NCI-H526 (cell line): ENCODE data around the gene KNL1.
"Not testable (repeated sequence)": the region's sequence is repeated elsewhere in the genome, so short reads cannot be mapped to it uniquely, and the experiment has no call there.

Source experiments
- DNase-seq, 2 experiments: peaks; one replicate each; lab custom pipeline; 2025; lab: John Stamatoyannopoulos, UW

The KNL1 gene

GRCh38 chr15:40664909-40665308 is 70.9 kb downstream of the KNL1 start:
- DNase-seq: no peak

GRCh38 chr15:40676290-40676689 is 82.2 kb downstream of the KNL1 start:
- DNase-seq: not testable (repeated sequence)

GRCh38 chr15:40676906-40677305 is 82.9 kb downstream of the KNL1 start:
- not testable (repeated sequence) for DNase-seq

- peak in 1 of 2 experiments; percentile 33 for DNase-seq
Measured at GRCh38 chr15:40680151-40680550, 86.1 kb downstream of the KNL1 start.

- DNase-seq: not testable (repeated sequence)
Measured at GRCh38 chr15:40680959-40681358, 86.9 kb downstream of the KNL1 start.

GRCh38 chr15:40684381-40684780 is 90.3 kb downstream of the KNL1 start:
- no peak for DNase-seq

GRCh38 chr15:40685376-40685775 is 91.3 kb downstream of the KNL1 start:
- DNase-seq: no peak

- no peak for DNase-seq
Measured at GRCh38 chr15:40688932-40689799, 95.1 kb downstream of the KNL1 start.

- no peak for DNase-seq
Measured at GRCh38 chr15:40691737-40692136, 97.7 kb downstream of the KNL1 start.

- no peak for DNase-seq
Measured at GRCh38 chr15:40693904-40694687, 100.0 kb downstream of the KNL1 start.

GRCh38 chr15:40694688-40695468 is 100.8 kb downstream of the KNL1 start, which contains the start of gene RAD51:
RAD51 (plus strand) TSS chr15:40695174; CDS start chr15:40698759, 3,585 bp downstream.
- DNase-seq: peak; percentile 85 to 96

- DNase-seq: peak in 1 of 2 experiments; percentile 54
Measured at GRCh38 chr15:40695469-40695890, 101.4 kb downstream of the KNL1 start.

- no peak for DNase-seq
Measured at GRCh38 chr15:40696228-40696627, 102.2 kb downstream of the KNL1 start.

- DNase-seq: no peak
Measured at GRCh38 chr15:40697916-40698315, 103.9 kb downstream of the KNL1 start.

GRCh38 chr15:40702077-40702476 is 108.0 kb downstream of the KNL1 start:
- no peak for DNase-seq

GRCh38 chr15:40706121-40706520 is 112.1 kb downstream of the KNL1 start:
- DNase-seq: no peak
